GM12892 (cell line): Measurements from ENCODE around the gene SYS1.

Experiments
- POLR2A ChIP-seq: IDR thresholded peaks from 2 replicates; pipeline ENCODE4 v1.6.1; 2011; ENCODE audit warnings: low read depth, low read length, control low read depth
- POLR2AphosphoS5 ChIP-seq: IDR thresholded peaks from 2 replicates; pipeline ENCODE4 v1.6.1; 2011; ENCODE audit warnings: low read depth, low read length, control low read depth

GRCh38 chr20:45410887-45411286, 47.9 kb downstream of the SYS1 start:
- TF ChIP-seq POLR2AphosphoS5: no peak
- TF ChIP-seq POLR2A: no peak
